ENCODE measurements around the gene N4BP2L1.

The N4BP2L1 gene

GRCh38 chr13:32430018-32430747 is 2.3 kb upstream of the N4BP2L1 start:
- no peak for DNase-seq

- DNase-seq: no peak
Observed at GRCh38 chr13:32429433-32429909, 1.5 kb upstream of the N4BP2L1 start.

- DNase-seq: no peak
Observed at GRCh38 chr13:32428581-32429432, 877 bp upstream of the N4BP2L1 start.

- DNase-seq: no peak
Observed at GRCh38 chr13:32426990-32427851, 709 bp downstream of the N4BP2L1 start.

- no peak for DNase-seq
Observed at GRCh38 chr13:32426191-32426989, 1.5 kb downstream of the N4BP2L1 start.

- DNase-seq: no peak
Observed at GRCh38 chr13:32425158-32425557, 2.8 kb downstream of the N4BP2L1 start.

- no peak for DNase-seq
Observed at GRCh38 chr13:32423592-32423991, 4.3 kb downstream of the N4BP2L1 start.

GRCh38 chr13:32419862-32420261 is 8.1 kb downstream of the N4BP2L1 start:
- no peak for DNase-seq

GRCh38 chr13:32417995-32418394 is 9.9 kb downstream of the N4BP2L1 start:
- no peak for DNase-seq

- no peak for DNase-seq
Observed at GRCh38 chr13:32415019-32415418, 12.9 kb downstream of the N4BP2L1 start.

GRCh38 chr13:32414580-32414979 is 13.3 kb downstream of the N4BP2L1 start:
- no peak for DNase-seq

GRCh38 chr13:32413284-32413683 is 14.6 kb downstream of the N4BP2L1 start:
- DNase-seq: no peak

- no peak for DNase-seq
Observed at GRCh38 chr13:32409561-32410421, 18.1 kb downstream of the N4BP2L1 start.

- DNase-seq: no peak
Observed at GRCh38 chr13:32409001-32409313, 19.0 kb downstream of the N4BP2L1 start.

GRCh38 chr13:32408296-32409000 is 19.5 kb downstream of the N4BP2L1 start:
- peak; percentile 4 for DNase-seq

GRCh38 chr13:32407854-32408253 is 20.1 kb downstream of the N4BP2L1 start:
- DNase-seq: no peak

- DNase-seq: no peak
Observed at GRCh38 chr13:32403108-32403507, 24.8 kb downstream of the N4BP2L1 start.

- no peak for DNase-seq
Observed at GRCh38 chr13:32391101-32391619, 36.8 kb downstream of the N4BP2L1 start.

- DNase-seq: no peak
Observed at GRCh38 chr13:32390484-32390883, 37.4 kb downstream of the N4BP2L1 start.

- no peak for DNase-seq
Observed at GRCh38 chr13:32390048-32390447, 37.9 kb downstream of the N4BP2L1 start.
